ENCODE results near the gene CCDC127.
"Not testable (repeated sequence)": the region's sequence is repeated elsewhere in the genome, so short reads cannot be mapped to it uniquely, and the experiment has no call there.

The CCDC127 gene

DNA sequence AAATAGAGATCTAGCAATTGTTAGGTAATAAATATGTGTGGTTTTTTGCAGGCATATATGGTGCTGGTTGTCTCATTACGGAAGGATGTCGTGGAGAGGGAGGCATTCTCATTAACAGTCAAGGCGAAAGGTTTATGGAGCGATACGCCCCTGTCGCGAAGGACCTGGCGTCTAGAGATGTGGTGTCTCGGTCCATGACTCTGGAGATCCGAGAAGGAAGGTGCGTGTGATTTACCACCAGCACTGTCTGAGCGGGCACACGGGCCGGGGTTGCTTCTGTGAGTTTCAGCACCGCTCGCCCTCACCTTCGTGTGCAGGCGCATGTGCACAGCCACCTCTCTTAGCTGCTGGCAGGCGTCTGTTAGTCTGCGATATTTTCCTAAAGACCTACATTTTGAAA lies 15.5 kb upstream of the CCDC127 start:
- DNase-seq: not testable (repeated sequence)

- no peak for DNase-seq
Observed at GRCh38 chr5:231661-232060, 13.7 kb upstream of the CCDC127 start.

DNA sequence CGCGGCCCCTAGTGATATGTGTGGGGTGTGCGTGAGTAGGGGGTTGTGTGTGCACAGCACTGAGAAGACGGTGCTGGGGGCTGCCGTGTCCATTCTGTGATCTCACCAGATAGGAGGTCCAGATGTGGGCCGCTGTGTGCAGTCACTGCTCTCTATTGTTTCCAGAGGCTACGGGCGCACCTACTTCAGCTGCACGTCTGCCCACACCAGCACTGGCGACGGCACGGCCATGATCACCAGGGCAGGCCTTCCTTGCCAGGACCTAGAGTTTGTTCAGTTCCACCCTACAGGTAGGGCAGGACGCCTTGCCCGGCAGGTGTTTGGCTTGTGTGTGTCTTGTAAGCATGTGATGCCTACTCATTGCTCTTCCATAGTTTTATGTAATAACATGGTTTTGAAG lies 12.8 kb upstream of the CCDC127 start:
- DNase-seq: no peak

GRCh38 chr5:228886-229285 lies 10.9 kb upstream of the CCDC127 start:
- DNase-seq: no peak

GRCh38 chr5:227375-227774 lies 9.4 kb upstream of the CCDC127 start:
- not testable (repeated sequence) for DNase-seq

- DNase-seq: no peak
Observed at GRCh38 chr5:225334-225733, 7.4 kb upstream of the CCDC127 start.

DNA sequence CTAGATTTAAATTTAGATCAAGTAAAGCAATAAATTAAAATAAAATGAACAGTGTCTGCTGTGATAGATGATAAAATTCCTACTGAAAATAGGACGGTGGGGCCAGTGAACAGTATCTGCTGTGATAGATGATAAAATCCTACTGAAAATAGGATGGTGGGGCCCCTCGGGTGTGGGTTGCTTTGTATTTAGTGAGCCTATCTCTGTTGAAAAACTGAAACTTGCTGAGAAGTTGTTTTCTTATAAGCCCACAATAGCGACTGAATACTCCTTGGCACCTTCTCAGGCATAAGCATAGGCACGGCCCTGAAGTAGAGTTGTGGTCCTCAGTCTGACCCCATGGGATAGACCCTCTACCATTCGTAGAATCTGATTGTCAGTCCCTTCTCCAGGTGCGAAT lies 5.8 kb upstream of the CCDC127 start:
- no peak for DNase-seq

GRCh38 chr5:222951-223715 lies 5.2 kb upstream of the CCDC127 start:
- DNase-seq: not testable (repeated sequence)

- no peak for DNase-seq
Observed at GRCh38 chr5:219991-220390, 2.0 kb upstream of the CCDC127 start.

- DNase-seq: peak; percentile 12
Observed at GRCh38 chr5:219460-219863, 1.5 kb upstream of the CCDC127 start.

GRCh38 chr5:218457-219291 lies 721 bp upstream of the CCDC127 start:
- peak; percentile 12 for DNase-seq

- not testable (repeated sequence) for DNase-seq
Observed at GRCh38 chr5:216076-216475, 1.9 kb downstream of the CCDC127 start.

DNA sequence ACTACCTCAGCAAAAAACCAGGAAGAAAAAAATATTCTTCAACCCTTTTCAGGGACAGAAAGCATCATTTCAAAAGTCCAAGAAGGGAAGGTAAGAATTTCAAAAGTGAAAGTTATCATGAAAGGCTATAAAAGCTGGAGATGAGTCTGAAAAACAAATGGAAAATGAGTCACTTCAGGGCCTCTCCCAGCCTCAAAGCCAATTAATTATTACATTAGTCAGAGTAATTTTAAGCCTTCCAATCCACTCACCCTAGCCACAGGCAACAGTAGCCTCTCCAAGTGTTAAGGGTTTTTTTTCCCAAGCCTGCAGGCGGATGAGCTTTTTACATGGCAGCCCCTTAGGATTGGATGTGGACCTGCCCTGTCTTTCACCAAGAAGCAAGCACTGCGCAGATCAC lies 2.7 kb downstream of the CCDC127 start:
- not testable (repeated sequence) for DNase-seq

- DNase-seq: no peak
Observed at GRCh38 chr5:213803-214395, 4.1 kb downstream of the CCDC127 start.

DNA sequence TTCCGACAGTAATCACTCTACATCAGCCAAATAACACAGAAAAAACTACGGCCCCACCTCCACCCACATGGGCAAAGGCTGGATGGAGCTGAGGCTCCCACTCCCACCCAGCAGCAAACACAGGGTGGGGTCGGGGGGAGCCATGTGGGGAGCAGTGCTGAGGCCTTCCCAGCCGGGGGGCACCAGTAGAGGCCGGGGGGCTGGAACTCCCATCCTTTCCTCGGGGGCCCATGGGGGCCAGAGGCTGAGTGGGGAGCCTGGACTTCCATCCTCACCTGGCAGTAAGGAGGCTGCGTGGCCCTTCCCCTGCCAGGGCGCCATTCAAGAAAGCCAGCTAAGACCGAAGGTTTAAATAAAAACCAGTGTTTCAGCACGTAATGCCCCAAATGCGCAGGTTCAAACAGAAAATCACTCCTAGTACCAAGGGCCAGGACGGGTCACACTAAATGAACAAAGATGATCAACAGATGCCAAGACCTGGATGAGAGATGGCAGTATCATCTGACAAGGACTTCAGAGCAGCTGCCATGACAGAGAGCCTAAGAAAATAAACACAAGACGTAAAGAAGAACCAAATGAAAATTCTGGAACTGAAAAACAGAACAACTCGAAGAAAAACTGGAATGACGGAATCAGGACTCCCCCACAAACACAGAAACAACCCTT lies 9.4 kb downstream of the CCDC127 start:
- no peak for DNase-seq

GRCh38 chr5:207599-207998 lies 10.4 kb downstream of the CCDC127 start:
- DNase-seq: no peak

GRCh38 chr5:206927-207536 lies 10.9 kb downstream of the CCDC127 start:
- no peak for DNase-seq

GRCh38 chr5:206406-206805 lies 11.5 kb downstream of the CCDC127 start:
- no peak for DNase-seq

DNA sequence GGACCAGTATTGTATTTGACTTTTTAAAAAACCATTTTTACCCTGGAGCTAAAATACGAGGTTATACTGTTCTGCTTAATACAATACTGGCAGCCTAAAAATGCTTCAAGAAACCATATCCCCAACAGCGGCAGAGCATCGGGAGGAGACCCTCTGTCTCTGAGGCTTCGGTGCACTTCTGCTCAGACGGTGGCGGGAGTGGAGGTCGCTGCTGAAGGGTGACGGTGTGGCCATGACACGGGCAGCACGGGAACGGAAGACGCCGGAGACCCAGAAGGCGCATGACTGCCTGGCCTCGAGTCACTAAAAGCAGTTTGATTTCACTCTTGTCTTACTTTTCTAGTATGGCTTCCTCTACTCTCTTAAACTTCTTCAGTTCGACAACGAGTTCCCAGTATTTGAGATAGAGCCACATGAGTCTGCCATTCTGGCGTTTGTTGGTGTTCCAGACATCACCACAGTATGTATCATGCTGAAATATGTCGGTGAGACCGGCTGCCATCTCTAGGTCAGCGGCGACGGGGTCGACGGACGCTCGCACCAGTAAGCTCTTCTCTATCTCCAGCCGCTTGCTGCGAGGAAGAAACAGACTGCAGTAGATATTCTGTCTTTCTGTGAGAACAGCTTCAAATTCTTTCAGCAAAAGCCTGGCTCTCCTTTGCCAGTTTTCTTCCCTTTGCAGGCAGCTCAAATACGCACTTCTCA lies 12.8 kb downstream of the CCDC127 start:
- DNase-seq: no peak

GRCh38 chr5:204462-204861 lies 13.5 kb downstream of the CCDC127 start:
- DNase-seq: no peak

DNA sequence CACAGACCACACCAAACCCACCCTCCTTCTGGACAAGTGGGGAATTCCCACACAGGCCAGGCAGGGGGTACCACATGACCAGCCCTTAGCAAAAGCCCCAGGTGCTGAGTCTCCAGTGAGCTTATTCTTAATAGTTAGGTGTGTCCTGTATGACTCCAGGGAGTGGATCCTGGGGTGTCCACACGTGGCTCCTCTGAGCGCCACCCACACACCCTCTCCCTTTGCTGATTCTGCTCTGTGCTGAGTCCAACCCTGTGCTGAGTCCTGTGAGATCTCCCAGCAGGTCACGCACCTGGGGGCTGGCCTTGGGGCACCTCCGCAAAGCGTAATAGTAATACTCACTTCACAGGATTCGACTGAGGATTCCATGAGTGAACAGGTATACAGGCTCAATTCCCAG lies 14.0 kb downstream of the CCDC127 start:
- no peak for DNase-seq

GRCh38 chr5:203246-203930 lies 14.6 kb downstream of the CCDC127 start:
- no peak for DNase-seq

All from DMS79 treated with DMSO at 0.1 percent for 48 hours (cell line).